GM10266 (cell line): ENCODE measurements around the gene CA10.

Source experiments
- DNase-seq: peaks from one replicate; pipeline ENCODE4 v3.0.0; 2012; ENCODE audit errors: extremely low spot score
- TF ChIP-seq, protein P1 (sequence below): IDR thresholded peaks from 2 replicates; pipeline ENCODE4 v1.5.1; 2012; ENCODE audit warnings: mild to moderate bottlenecking, low read depth; ENCODE audit not compliant: control insufficient read depth, insufficient read depth; ENCODE audit errors: missing control alignments

The CA10 gene

DNA sequence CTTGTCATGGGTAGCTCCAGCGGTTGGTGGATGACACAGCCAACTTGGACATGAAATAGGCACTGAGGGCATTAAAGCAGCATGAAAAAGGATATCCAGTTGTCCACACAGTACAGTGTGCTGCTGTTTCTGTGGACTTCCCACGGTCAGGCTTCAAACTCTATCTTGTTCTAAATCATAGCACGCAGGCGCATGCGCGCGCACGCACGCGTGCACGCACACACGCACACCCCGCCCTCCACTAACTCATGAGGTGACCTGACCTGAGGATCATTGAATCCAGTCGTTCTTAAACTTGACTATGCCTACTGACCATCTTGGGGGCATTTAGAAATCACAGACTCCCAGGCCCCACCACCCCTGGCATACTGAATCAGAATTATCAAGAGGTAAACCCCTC is 361.4 kb downstream of the CA10 start:
- TF ChIP-seq, protein P1, sequence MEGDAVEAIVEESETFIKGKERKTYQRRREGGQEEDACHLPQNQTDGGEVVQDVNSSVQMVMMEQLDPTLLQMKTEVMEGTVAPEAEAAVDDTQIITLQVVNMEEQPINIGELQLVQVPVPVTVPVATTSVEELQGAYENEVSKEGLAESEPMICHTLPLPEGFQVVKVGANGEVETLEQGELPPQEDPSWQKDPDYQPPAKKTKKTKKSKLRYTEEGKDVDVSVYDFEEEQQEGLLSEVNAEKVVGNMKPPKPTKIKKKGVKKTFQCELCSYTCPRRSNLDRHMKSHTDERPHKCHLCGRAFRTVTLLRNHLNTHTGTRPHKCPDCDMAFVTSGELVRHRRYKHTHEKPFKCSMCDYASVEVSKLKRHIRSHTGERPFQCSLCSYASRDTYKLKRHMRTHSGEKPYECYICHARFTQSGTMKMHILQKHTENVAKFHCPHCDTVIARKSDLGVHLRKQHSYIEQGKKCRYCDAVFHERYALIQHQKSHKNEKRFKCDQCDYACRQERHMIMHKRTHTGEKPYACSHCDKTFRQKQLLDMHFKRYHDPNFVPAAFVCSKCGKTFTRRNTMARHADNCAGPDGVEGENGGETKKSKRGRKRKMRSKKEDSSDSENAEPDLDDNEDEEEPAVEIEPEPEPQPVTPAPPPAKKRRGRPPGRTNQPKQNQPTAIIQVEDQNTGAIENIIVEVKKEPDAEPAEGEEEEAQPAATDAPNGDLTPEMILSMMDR: no peak
- DNase-seq: no peak

GRCh38 chr17:51796026-51796425 is 362.5 kb downstream of the CA10 start:
- TF ChIP-seq, protein P1: no peak
- no peak for DNase-seq

DNA sequence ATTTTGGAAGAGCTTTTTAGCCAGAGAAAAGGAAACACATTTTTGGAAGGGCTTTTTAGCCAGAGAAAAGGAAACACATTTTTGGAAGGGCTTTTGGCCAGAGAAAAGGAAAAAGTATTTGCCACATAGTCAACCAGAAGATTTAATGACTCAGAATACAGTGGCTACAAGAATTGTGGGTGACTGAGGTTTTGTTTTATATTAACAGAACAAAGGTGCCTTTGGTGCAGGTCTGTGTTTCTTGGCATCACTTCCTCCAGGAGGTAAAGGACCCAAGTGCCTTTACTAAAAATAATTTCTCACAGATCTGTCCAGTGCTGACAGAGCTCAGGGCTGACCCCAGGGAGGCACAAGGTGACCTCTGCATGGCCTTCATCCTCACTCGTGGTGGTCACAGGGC is 363.1 kb downstream of the CA10 start:
- no peak for DNase-seq
- TF ChIP-seq, protein P1: no peak

GRCh38 chr17:51794466-51794865 is 364.0 kb downstream of the CA10 start:
- no peak for DNase-seq
- TF ChIP-seq, protein P1: no peak

- DNase-seq: no peak
- TF ChIP-seq, protein P1: no peak
Measured at GRCh38 chr17:51793686-51794085, 364.8 kb downstream of the CA10 start.

DNA sequence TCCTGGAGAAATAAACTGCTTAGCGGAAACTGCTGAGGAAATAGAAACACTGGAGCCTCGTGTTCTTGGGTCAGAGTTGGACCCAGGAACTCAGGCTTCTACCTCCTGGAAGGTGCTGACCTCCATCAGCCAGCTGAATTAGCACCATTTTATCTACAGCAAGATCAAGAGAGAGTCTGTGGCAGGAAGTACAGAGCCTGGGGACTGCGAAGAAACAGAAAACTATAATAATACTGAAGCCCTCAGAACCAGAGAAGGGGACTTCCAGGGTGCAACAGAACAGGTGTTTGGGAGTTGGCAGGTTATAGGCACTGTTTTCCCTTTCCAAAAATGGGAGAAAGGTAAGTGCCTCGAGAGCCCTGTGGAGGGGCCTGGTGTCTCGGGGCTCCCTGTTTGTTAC is 379.7 kb downstream of the CA10 start:
- DNase-seq: no peak
- TF ChIP-seq, protein P1: no peak

DNA sequence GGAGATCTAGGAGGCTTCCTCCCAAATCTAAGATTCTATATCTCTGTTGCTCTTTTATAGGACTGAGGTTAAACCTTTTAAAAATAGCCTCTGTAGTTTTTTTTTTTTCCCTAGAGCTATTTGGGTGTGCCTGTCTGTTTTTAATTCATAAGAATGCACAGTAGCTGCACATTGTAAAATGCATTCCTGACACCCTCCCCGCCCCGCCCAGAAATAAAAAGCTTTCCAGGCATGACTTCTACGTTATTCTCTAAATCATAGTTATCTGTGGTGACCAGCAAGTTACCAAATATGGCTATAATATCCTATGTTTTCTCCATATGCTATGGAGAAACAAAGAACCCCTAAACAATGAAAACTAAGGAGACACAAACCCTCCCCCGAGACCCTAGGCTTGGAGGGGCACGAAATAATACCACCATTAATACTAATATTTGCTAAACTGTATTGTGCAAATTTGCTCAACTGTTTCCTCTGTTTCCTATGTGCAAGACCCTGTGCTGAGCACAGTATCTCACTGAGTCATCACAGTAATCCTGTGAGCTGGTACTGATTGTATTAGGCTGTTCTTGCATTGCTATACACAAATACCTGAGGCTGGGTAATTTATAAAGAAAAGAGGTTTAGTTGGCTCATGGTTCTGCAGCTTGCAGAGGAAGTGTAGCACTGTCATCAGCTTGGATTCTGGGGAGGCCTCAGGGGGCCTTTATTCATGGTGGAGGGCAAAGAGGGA is 388.3 kb downstream of the CA10 start:
- TF ChIP-seq, protein P1: no peak
- DNase-seq: no peak
